Nephron progenitor cell (in vitro differentiated cells): ENCODE results near the gene AKAP12.

ENCODE experiments used
- DNase-seq: peaks from one replicate; pipeline ENCODE4 v3.0.0; 2021
- H3K27ac Mint-ChIP-seq: 2 replicates; pipeline ENCODE4 v1.8.0; 2021; ENCODE audit warnings: mild to moderate bottlenecking, moderate library complexity, mixed read lengths
- H3K27me3 Mint-ChIP-seq: 2 replicates; pipeline ENCODE4 v1.8.0; 2021; ENCODE audit warnings: mild to moderate bottlenecking, low read depth, mixed read lengths; ENCODE audit not compliant: poor library complexity
- H3K36me3 Mint-ChIP-seq: 2 replicates; pipeline ENCODE4 v1.8.0; 2021; ENCODE audit warnings: low read depth, mixed read lengths
- H3K4me1 Mint-ChIP-seq: 2 replicates; pipeline ENCODE4 v1.8.0; 2021; ENCODE audit warnings: mixed read lengths
- H3K4me3 Mint-ChIP-seq: 2 replicates; pipeline ENCODE4 v1.8.0; 2021; ENCODE audit warnings: mild to moderate bottlenecking, moderate library complexity, mixed read lengths
- H3K9me3 Mint-ChIP-seq: 2 replicates; pipeline ENCODE4 v1.8.0; 2021; ENCODE audit warnings: mild to moderate bottlenecking, moderate library complexity, mixed read lengths
- CTCF ChIP-seq: fragments of 200-600 bp; sonication (generic); IDR thresholded peaks from 2 replicates; pipeline ENCODE4 v1.5.0; 2021; ENCODE audit warnings: antibody characterized with exemption

AKAP12 gene

GRCh38 chr6:151300267-151300991, 60.7 kb downstream of the AKAP12 start:
- Mint-ChIP-seq H3K4me1 (peaks cover 45% of the 10 kb centered on the region), H3K9me3 (no peaks in the 10 kb centered on the region), H3K27me3 (peaks cover 4% of the 10 kb centered on the region)

DNA sequence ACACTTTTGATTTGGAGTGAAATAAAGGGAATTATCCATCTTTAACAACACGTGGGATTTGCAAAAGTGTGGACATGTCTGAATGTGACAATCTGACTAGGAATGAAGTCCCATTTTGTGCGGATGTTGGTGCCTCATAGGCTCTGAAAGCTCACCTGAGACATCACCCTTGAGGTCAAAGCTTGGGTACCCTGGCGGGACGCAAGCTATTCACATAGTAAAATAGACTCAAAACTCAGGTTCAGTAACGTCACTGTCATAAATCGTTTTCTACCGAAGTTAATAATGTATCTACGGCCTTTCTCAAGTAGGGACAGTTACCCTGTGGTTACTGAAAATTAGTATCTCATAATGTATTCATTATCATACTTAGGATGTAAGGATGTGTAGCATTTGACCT, 61.8 kb downstream of the AKAP12 start:
- no peaks in the 10 kb centered on the region for H3K9me3 Mint-ChIP-seq
- peaks cover 41% of the 10 kb centered on the region for H3K36me3 Mint-ChIP-seq
- no peak for TF ChIP-seq CTCF
- no peak overlapping the region for H3K27ac Mint-ChIP-seq
- H3K4me3 Mint-ChIP-seq, result no peak overlapping the region
- H3K27me3 Mint-ChIP-seq, result peaks cover 4% of the 10 kb centered on the region
- DNase-seq, result no peak
- peaks cover 43% of the 10 kb centered on the region for H3K4me1 Mint-ChIP-seq

More at GRCh38 chr6:151300267-151300991, 60.7 kb downstream of the AKAP12 start:
- no peak for DNase-seq
- no peak for TF ChIP-seq CTCF
- Mint-ChIP-seq H3K4me3 (no peak overlapping the region), H3K27ac (no peak overlapping the region), H3K36me3 (peaks cover 31% of the 10 kb centered on the region)

DNA sequence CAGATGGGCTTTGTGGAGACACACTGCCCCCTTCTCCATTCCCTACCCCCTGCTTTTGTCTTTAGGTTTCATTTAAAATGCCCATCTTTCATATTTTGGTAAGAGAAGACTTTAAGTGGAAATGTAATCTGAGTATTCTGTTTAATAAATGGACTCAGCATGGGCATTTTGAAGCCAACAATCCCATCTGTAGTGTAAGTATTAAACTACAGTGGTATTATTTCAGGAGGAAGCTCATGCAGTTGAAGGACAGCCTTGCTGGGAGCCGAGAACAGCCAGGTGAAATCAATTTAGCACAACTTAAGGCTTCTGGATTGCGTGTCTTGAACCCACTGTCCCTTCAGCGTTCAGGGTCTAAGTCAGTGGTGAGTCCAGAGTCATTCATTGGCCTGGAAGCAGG, 63.5 kb downstream of the AKAP12 start:
- Mint-ChIP-seq H3K36me3 (peaks cover 36% of the 10 kb centered on the region), H3K9me3 (no peaks in the 10 kb centered on the region), H3K4me3 (no peak overlapping the region), H3K27ac (no peak overlapping the region), H3K4me1 (peaks cover 49% of the 10 kb centered on the region), H3K27me3 (peaks cover 4% of the 10 kb centered on the region)
- DNase-seq, result no peak
- no peak for TF ChIP-seq CTCF

DNA sequence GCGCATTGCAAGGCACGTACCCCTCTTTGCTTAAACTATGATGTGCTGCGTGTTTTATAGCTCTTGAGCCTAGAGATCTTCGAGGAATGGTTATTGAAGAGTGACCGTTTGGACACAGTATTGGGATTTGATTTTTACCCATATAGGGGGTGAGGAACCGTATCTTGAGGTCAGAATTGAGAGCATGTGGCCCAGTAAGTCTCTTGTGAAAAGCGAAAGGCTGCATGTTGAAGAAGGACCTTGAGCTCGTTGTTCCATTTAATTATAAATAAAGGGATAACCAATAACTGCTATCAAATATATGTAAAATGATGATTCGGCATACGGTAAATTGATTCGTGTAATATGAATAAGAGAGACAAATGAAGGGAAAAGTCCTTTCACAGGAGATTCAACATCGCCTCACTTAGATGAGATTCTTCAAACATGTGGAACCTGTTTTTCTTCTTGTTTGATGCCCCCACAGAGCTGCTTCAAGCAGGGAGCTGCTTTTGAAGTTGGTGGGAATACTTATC, 66.6 kb downstream of the AKAP12 start:
- no peak overlapping the region for H3K4me3 Mint-ChIP-seq
- H3K4me1 Mint-ChIP-seq, result peaks cover 45% of the 10 kb centered on the region
- TF ChIP-seq CTCF, result no peak
- H3K27me3 Mint-ChIP-seq, result peaks cover 4% of the 10 kb centered on the region
- H3K27ac Mint-ChIP-seq, result peak overlapping the region; percentile 14
- no peak for DNase-seq
- H3K36me3 Mint-ChIP-seq, result peaks cover 59% of the 10 kb centered on the region
- H3K9me3 Mint-ChIP-seq, result no peaks in the 10 kb centered on the region

GRCh38 chr6:151307501-151307900, 67.7 kb downstream of the AKAP12 start:
- H3K27me3 Mint-ChIP-seq, result peaks cover 4% of the 10 kb centered on the region
- peak overlapping the region; percentile 60 for H3K27ac Mint-ChIP-seq
- peaks cover 45% of the 10 kb centered on the region for H3K4me1 Mint-ChIP-seq
- TF ChIP-seq CTCF, result no peak
- DNase-seq, result no peak
- peaks cover 7% of the 10 kb centered on the region for H3K9me3 Mint-ChIP-seq
- no peak overlapping the region for H3K4me3 Mint-ChIP-seq
- H3K36me3 Mint-ChIP-seq, result peaks cover 65% of the 10 kb centered on the region

DNA sequence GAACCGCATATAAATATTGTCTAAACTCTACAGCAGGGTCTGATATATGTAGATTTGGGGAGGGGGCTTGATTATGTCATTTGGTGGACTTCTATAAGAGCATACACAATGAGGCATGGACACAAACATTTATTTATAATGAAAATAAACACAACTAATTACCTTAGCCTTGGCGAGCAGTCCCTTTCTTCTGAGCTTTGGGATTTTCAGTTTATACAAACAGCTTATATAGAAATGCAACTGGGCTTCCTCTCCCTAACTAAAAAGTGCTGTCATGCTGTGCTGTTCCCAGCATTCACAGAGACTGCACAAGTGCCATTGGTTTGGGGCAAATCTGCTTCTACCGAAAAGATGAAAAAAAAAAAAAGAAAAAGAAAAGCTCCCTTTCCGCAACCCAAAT, 69.9 kb downstream of the AKAP12 start:
- DNase-seq, result no peak
- no peaks in the 10 kb centered on the region for H3K27me3 Mint-ChIP-seq
- H3K9me3 Mint-ChIP-seq, result peaks cover 11% of the 10 kb centered on the region
- peak overlapping the region; percentile 79 for H3K27ac Mint-ChIP-seq
- peaks cover 56% of the 10 kb centered on the region for H3K4me1 Mint-ChIP-seq
- H3K4me3 Mint-ChIP-seq, result no peak overlapping the region
- peaks cover 71% of the 10 kb centered on the region for H3K36me3 Mint-ChIP-seq
- TF ChIP-seq CTCF, result no peak
